GM18870 (cell line): Measurements from ENCODE around the gene ETV4.
"Not testable (repeated sequence)": the region's sequence is repeated elsewhere in the genome, so short reads cannot be mapped to it uniquely, and the experiment has no call there.

ENCODE experiments used
- ATAC-seq: cut with Tn5 transposase; IDR thresholded peaks from one replicate; pipeline ENCODE4 v1.9.1; 2021; ENCODE audit warnings: moderate library complexity; ENCODE audit not compliant: unreplicated experiment

ETV4 gene

GRCh38 chr17:43517615-43518386 lies 28.3 kb downstream of the ETV4 start:
- ATAC-seq, result no peak

GRCh38 chr17:43517161-43517560 lies 29.0 kb downstream of the ETV4 start:
- ATAC-seq, result no peak

- ATAC-seq, result no peak
Measured at GRCh38 chr17:43515656-43516055, 30.5 kb downstream of the ETV4 start.

- ATAC-seq, result not testable (repeated sequence)
Measured at GRCh38 chr17:43511199-43511598, 34.9 kb downstream of the ETV4 start.

- not testable (repeated sequence) for ATAC-seq
Measured at GRCh38 chr17:43509440-43509839, 36.7 kb downstream of the ETV4 start.

- no peak for ATAC-seq
Measured at GRCh38 chr17:43490621-43491020, 55.5 kb downstream of the ETV4 start.

GRCh38 chr17:43483674-43484551 lies 62.2 kb downstream of the ETV4 start, which contains the start of gene DHX8:
DHX8 (plus strand) TSS chr17:43483975; CDS start chr17:43484038, 63 bp downstream.
- peak; percentile 92 for ATAC-seq

- no peak for ATAC-seq
Measured at GRCh38 chr17:43482103-43483012, 63.8 kb downstream of the ETV4 start.

- ATAC-seq, result no peak
Measured at GRCh38 chr17:43479948-43480347, 66.2 kb downstream of the ETV4 start.
